ENCODE data around the gene POMZP3.
"Not testable (repeated sequence)": the region's sequence is repeated elsewhere in the genome, so short reads cannot be mapped to it uniquely, and the experiment has no call there.

Gene POMZP3

GRCh38 chr7:76598590-76599264 lies 28.4 kb downstream of the POMZP3 start:
- not testable (repeated sequence) for H3K4me3 Mint-ChIP-seq, DNase-seq, H3K9me3 Mint-ChIP-seq, H3K27me3 Mint-ChIP-seq
- Mint-ChIP-seq H3K4me1 (peaks cover 55% of the 10 kb centered on the region), H3K27ac (peak overlapping the region in 1 of 2 donors; percentile 92)
- ATAC-seq: peak; percentile 69

DNA sequence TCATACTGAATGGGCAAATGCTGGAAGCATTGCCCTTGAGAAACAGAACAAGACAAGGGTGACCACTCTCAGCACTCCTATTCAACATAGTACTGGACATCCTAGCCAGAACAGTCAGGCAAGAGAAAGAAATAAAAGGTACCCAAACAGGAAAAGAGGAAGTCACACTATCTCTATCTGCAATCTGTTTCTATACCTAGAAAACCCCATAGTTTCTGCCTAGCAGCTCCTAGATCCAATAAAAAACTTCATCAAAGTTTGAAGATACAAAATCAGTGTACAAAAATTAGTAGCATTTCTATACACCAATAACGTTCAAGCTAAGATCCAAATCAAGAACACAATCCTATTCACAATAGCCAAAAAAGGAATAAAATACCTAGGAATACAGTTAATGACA lies 29.8 kb downstream of the POMZP3 start:
- not testable (repeated sequence) for DNase-seq, H3K27me3 Mint-ChIP-seq, ATAC-seq, H3K9me3 Mint-ChIP-seq, H3K27ac Mint-ChIP-seq, H3K4me3 Mint-ChIP-seq
- peaks cover 55% of the 10 kb centered on the region for H3K4me1 Mint-ChIP-seq

DNA sequence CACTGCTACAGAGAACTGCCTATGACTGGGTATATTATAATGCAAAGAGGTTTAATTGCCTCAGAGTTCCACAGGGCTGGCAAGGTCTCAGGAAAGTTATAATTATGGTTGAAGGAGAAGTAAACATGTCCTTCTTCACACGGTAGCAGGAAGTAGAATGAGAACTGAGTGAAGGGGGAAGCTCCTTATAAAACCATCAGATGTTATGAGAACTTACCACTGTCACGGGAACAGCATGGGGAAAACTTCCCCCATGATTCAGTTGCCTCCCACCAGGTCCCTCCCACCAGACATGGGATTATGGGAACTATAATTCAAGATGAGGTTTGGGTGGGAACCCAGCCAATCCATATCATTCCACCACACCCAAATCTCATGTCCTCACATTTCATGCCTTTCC lies 34.4 kb downstream of the POMZP3 start:
- ATAC-seq, H3K9me3 Mint-ChIP-seq, H3K4me3 Mint-ChIP-seq, DNase-seq, H3K27ac Mint-ChIP-seq, H3K27me3 Mint-ChIP-seq: not testable (repeated sequence)
- H3K4me1 Mint-ChIP-seq: peaks cover 39% of the 10 kb centered on the region

GRCh38 chr7:76591602-76592304 lies 35.3 kb downstream of the POMZP3 start:
- not testable (repeated sequence) for H3K27ac Mint-ChIP-seq, ATAC-seq, H3K9me3 Mint-ChIP-seq, H3K4me3 Mint-ChIP-seq, DNase-seq, H3K27me3 Mint-ChIP-seq
- peaks cover 39% of the 10 kb centered on the region for H3K4me1 Mint-ChIP-seq

GRCh38 chr7:76591033-76591432 lies 36.0 kb downstream of the POMZP3 start:
- not testable (repeated sequence) for H3K27me3 Mint-ChIP-seq, DNase-seq
- H3K4me1 Mint-ChIP-seq: peaks cover 39% of the 10 kb centered on the region

GRCh38 chr7:76588586-76588985 lies 38.5 kb downstream of the POMZP3 start:
- Mint-ChIP-seq H3K4me1 (peaks cover 51% of the 10 kb centered on the region), H3K4me3 (peak overlapping the region; percentile 12 to 15), H3K27ac (peak overlapping the region; percentile 90 to 93)
- H3K9me3 Mint-ChIP-seq, H3K27me3 Mint-ChIP-seq, DNase-seq: not testable (repeated sequence)
- ATAC-seq: peak; percentile 46

More at GRCh38 chr7:76591033-76591432, 36.0 kb downstream of the POMZP3 start:
- not testable (repeated sequence) for H3K27ac Mint-ChIP-seq, H3K4me3 Mint-ChIP-seq, H3K9me3 Mint-ChIP-seq, ATAC-seq

DNA sequence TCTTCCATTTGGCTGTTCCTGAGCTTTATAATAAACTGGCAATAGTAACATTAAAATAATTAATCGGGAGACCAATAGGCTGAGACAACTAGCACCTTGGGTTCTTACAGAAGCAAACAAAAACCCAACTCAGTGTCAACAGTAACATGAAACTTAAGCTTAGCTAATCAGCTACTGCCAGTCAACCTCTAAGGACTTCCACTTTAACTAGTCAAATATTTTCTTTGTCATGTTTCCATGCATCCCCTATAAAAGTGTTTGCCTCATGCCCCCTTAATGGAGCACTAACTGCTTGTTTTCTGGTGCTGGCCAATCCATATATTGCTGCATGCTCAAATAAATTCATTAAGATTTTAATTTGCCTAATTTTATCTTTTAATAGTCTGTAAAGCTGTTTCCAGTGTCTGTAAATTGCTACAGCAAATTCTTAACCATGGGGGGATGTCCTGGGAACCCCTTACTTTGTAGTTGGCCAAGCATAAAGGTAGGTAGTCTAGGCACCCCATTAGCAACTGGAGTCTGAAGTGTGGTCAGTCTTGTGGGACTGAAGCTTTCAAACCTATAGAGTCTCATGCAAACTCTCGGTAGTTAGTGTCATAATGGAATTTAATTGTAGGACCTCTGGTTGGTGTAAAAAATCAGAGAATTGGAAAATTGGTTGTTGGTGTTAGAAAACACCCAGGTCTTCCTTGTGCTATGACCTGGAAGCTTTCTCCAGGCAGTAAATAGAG lies 40.3 kb downstream of the POMZP3 start:
- not testable (repeated sequence) for H3K9me3 Mint-ChIP-seq, H3K27me3 Mint-ChIP-seq, DNase-seq, H3K27ac Mint-ChIP-seq
- peaks cover 58% of the 10 kb centered on the region for H3K4me1 Mint-ChIP-seq
- peak; percentile 49 for ATAC-seq
- H3K4me3 Mint-ChIP-seq: peak overlapping the region in 1 of 2 donors; percentile 26

DNA sequence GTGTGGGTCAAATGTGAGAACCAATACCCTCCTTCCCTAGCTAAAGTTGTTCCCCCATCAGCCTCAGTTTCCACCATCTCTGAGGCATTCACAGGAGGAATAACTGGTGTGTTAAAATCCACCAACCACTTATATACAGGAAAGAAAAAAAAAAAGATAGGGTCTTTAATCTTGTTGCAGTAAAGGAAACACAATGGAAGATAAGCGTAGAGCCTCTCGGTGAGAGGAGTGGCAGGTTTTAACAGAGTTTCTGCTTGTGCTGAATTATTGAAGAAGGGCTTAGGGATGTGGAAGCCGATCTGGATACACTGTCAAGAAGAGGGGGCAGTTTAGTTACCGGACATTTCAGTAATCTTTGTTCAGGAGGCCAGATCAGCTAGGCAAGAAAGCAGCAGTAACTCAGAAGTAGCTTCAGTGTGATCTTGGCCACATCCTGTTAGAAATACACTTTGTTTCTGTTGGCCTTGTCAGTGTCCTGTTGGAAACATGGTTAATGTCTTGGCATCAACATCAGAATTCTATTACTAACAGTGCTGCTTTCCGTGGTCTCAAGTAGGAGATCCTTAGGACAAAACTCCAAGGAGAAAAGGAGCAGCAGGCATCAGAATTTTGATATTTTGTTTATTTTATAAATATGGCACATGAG lies 43.3 kb downstream of the POMZP3 start:
- not testable (repeated sequence) for H3K27me3 Mint-ChIP-seq, H3K9me3 Mint-ChIP-seq, DNase-seq
- ATAC-seq: peak; percentile 66
- Mint-ChIP-seq H3K4me3 (peak overlapping the region; percentile 52 to 77), H3K4me1 (peaks cover 60% of the 10 kb centered on the region), H3K27ac (peak overlapping the region; percentile 94 to 98)

- DNase-seq, H3K27me3 Mint-ChIP-seq, H3K9me3 Mint-ChIP-seq: not testable (repeated sequence)
- Mint-ChIP-seq H3K27ac (peak overlapping the region; percentile 94 to 98), H3K4me1 (peaks cover 53% of the 10 kb centered on the region), H3K4me3 (peak overlapping the region; percentile 52 to 77)
- peak; percentile 89 for ATAC-seq
Observed at GRCh38 chr7:76582848-76583631, 44.0 kb downstream of the POMZP3 start.

DNA sequence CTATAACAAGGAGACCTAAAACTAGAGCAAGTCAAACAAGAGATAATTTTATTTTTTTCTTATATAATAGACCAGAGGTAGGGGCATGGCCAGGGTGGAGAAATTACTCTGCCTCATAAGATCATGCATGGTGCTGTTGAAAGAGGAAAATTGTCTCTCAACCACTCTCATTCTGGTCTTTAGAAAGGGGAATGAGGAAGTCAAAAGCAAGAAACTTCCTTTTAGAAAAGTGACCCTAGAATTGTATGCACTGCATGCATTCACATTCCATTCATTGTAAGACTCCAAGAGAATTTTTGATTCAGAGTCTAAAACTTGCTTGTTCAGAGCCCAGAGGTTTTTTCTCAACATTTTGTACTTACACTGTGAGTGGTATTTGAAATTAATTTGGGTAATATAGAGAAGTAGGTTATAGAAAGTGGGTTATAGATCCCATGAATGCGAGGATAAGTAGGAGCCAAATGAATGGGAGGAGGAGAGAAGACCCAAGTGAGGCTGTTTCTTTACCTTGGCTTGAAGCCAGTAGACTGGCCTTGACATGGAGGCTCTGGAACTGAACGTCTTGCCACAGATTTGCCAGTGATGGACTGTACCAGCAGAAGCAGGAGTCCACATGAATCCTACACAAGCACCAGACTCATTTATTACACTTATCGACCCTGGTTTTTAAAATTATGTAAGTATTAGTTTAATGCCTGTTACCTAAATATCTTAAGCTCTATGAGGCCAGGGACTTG lies 51.0 kb downstream of the POMZP3 start:
- not testable (repeated sequence) for ATAC-seq, H3K9me3 Mint-ChIP-seq, H3K27ac Mint-ChIP-seq, H3K4me3 Mint-ChIP-seq, H3K4me1 Mint-ChIP-seq, H3K27me3 Mint-ChIP-seq, DNase-seq

GRCh38 chr7:76575431-76575830 lies 51.6 kb downstream of the POMZP3 start:
- H3K9me3 Mint-ChIP-seq, ATAC-seq, H3K27ac Mint-ChIP-seq, H3K4me3 Mint-ChIP-seq, H3K4me1 Mint-ChIP-seq, DNase-seq, H3K27me3 Mint-ChIP-seq: not testable (repeated sequence)

GRCh38 chr7:76572296-76572695 lies 54.8 kb downstream of the POMZP3 start:
- DNase-seq, H3K4me1 Mint-ChIP-seq, ATAC-seq, H3K27me3 Mint-ChIP-seq, H3K9me3 Mint-ChIP-seq, H3K4me3 Mint-ChIP-seq, H3K27ac Mint-ChIP-seq: not testable (repeated sequence)

- H3K4me1 Mint-ChIP-seq, H3K27ac Mint-ChIP-seq, H3K27me3 Mint-ChIP-seq, ATAC-seq, DNase-seq, H3K4me3 Mint-ChIP-seq, H3K9me3 Mint-ChIP-seq: not testable (repeated sequence)
Observed at GRCh38 chr7:76570324-76570775, 56.7 kb downstream of the POMZP3 start.

DNA sequence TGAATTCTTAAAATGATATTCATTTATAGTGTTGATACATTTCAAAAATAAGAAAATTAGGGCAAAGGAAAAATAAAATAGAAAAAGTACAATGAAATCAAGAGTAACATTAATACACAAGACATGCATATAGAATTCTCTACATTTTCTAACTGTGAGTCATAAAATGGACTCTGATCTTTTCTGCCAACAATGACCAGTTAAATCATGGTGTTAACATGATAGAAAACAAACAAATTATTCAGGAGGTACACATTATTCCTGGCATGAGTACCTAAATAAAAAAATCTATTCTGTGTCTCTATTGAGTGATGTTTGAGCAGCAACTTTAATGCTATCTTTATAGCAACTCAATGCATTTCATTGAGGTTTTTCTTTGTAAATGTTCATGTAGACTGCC lies 58.3 kb downstream of the POMZP3 start:
- not testable (repeated sequence) for H3K27ac Mint-ChIP-seq, ATAC-seq, DNase-seq, H3K4me3 Mint-ChIP-seq, H3K9me3 Mint-ChIP-seq, H3K27me3 Mint-ChIP-seq
- peaks cover 14% of the 10 kb centered on the region for H3K4me1 Mint-ChIP-seq
